CD4-positive, alpha-beta T cell treated with Interleukin-15 for 1 hour (primary cell): ENCODE data around the gene CRK.
A peak's percentile ranks its signal among the peaks of the same experiment; 100 is the strongest.
"Not testable (repeated sequence)": the region's sequence is repeated elsewhere in the genome, so short reads cannot be mapped to it uniquely, and the experiment has no call there.

Source experiments
- DNase-seq: peaks from one replicate; pipeline ENCODE4 v3.0.0-alpha.2; 2020

CRK gene

DNA sequence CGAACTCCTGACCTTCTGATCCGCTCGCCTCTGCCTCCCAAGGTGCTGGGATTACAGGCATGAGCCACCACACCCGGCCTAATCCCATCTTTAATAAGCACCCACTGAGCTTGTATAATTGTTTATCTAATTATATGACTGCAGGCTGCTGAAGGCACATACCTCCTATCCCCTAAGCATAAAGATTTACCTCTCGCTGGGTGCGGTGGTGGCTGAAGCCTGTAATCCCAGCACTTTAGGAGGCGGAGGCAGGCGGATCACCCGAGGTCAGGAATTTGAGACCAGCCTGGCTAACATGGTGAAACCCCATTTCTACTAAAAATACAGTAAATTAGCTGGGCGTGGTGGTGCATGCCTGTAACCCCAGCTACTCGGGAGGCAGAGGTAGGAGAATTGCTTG lies 35.9 kb downstream of the CRK start:
- DNase-seq = no peak

DNA sequence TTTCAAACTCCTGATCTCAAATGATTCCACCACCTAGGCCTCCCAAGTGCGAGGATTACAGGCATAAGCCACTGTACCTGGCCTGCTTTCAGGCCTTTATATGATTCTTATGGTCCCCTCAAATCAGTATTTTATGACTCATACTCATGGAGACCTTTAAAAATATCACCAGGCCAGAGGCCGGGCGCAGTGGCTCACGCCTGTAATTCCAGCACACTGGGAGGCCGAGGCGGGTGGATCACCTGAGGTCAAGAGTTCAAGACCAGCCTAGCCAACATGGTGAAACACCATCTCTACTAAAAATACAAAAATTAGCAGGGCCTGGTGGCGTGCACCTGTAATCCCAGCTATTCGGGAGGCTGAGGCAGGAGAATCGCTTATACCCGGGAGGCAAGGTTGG lies 37.6 kb downstream of the CRK start:
- not testable (repeated sequence) for DNase-seq

DNA sequence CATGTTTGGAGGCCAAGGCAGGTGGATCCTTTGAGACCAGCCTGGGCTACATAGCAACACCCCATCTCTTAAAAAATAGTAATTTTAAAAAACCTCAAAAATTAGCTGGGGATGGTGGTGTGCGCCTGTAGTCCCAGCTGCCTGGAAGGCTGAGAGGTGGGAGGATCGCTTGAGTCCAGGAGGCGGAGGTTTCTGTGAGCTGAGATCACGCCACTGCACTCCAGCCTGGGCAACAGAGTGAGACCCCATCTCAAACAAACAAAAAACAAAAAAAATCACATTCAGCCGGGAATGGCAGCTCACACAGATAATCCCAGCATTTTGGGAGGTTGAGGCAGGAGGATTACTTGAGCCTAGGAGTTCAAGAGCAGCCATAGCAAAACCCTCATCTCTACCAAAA lies 39.6 kb downstream of the CRK start:
- DNase-seq = no peak

DNA sequence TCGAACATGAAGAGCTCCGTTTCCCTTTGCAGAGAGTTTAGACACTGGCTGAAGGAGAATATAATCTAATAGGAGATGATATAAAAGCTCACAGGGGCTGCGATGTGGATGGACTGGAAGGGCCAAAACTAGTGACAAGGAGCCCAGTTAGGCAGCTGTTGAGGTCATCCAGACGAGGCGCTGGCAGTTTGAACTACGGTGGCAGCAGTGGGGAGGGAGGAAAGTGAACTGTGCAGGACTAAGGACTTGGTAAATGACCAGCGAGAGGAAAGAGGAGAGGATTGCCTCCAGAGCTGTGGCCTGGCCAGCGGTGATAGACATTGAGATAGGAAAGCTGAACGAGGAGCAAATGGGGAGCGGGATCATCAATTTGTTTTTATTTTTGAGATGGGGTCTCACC lies 41.4 kb downstream of the CRK start:
- no peak for DNase-seq

DNA sequence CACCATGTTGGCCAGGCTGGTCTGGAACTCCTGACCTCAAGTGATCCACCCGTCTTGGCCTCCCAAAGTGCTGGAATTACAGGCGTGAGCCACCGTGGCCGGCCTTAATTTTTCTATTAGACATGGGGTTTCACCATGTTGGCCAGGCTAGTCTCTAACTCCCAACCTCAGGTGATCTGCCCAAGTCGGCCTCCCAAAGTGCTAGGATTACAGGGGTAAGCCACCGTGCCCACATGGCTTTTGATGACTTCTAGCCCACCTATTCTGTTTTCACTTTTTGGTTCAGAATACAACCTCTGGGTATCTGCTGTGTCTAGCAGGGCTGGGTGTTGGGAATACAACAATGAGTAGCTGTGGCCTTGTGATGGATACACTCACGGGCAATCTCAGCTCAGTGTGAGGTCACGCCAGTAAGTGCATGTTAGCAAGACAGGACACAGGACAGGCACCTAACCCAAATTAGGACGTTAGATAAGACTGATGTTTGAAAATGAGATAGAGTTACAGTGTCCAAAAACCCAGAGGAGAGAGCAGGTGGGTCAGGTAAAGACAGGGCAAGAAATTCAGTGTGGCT lies 41.9 kb downstream of the CRK start:
- no peak for DNase-seq

DNA sequence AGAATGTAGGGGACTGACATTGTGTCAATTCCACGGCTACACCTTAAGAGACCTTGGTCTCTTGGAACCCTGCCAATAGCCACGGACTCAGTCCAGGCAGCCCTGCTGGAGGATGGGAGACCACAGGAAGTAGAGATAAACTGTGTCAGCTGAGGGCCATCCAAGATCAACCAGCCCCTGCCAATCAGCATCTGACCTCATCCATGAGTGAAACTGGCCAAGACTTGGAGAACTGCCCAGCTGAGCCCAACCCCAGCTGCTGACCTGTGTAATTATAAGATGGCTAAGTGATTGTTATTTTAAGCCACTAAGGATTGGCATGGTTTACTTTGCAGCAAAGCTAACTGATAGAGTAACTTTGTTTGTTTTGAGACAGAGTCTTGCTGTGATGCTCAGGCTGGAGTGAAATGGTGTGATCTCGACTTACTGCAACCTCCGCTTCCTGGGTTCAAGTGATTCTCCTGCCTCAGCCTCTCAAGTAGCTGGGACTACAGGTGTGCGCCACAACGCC lies 42.7 kb downstream of the CRK start:
- DNase-seq = no peak

DNA sequence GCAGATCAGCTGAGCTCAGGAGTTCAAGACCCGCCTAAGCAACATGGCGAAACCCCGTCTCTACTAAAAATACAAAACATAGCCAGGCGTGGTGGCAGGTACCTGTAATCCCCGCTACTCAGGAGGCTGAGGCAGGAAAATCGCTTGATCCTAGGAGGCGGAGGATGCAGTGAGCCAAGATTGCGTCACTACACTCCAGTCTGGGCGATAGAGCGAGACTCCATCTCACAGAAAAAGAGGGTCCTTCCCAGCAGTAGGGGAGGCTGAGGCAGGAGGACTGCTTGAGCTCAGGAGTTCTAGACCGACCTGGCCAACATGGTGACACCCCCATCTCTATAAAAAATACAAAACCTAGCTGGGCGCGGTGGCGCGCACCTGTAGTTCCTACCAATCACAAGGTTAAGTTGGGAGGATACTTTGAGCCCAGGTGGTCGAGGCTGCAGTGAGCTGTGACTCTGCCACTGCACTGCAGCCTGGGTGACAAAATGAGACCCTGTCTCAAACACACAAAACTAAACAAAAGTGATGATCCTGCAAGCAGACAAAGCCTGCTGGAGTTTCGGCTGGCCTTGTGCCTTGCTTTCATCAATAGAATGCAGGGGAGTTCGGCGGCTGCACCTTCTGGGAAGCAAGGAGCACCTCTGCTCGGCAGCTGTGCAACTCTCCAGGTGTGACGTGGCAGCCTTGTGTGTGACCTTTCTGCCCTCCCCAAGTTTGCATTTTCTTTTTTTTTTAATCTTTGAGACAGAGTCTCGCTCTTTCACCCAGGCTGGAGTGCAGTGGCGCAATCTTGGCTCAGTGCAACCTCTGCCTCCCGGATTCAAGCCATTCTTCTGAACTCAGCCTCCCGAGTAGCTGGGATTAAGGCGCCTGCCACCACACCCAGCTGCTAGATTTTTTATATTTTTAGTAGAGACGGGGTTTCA lies 43.6 kb downstream of the CRK start:
- DNase-seq = no peak

DNA sequence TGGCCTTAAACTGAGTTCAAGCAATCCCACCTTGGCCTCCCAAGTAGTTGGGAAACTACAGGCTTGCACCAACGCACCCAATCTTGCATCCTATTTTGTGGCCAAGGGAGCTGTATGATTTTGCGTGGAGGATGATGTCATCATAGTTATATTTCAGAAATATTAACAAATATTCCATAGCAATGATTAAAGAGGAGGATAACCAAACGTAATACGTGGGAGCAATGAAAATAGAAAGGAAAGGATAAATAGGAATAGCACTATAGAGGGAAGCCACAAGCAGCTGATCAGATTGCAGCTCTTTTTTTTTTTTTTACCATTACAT lies 53.8 kb downstream of the CRK start:
- no peak for DNase-seq

DNA sequence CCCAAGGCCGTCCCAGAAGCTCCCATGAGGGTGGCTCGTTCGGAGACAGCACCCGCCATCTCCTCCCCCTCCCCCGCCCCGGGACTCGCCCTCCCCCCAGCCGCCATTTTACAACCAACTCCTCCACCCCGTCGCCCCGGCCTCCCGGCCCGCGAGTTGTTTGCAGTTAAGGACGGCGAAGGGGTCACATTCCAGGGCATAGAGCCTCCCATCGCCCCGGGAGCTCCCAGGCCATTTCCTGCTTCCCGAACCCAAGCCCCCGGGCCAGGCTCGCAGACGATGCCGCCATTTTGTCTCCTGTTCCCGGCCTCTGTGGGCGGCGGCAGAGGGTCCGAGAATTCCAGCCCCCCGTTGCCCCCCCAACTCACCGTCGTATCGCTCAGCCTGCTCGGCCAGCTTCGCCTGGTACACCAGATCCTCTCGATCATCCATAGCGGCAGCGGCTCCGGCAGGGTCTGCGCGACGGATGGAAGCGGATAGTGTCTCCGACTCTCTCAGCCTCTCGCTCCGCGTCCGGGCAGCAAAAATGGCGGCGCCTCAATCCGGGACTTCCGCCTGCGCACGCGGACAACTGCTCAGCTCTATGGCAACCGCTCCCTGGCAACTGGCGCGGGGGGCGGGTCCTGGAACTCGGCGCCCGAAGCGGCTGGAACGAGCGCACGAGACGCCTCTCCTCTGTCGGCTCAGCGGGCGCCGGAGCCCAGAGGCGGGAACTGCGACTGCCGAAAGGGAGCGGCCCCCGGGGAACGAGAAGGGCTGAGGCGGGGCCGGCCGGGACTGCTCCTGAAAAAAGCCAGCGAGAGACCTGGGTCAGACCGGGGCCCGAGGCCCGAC lies 56.1 kb downstream of the CRK start, which contains the start of gene YWHAE:
Gene YWHAE, minus strand, starts transcription at position 544 of the 834 bp plus-strand sequence. Its CDS starts 112 bp downstream, at position 432.
- peak; percentile 93 for DNase-seq

DNA sequence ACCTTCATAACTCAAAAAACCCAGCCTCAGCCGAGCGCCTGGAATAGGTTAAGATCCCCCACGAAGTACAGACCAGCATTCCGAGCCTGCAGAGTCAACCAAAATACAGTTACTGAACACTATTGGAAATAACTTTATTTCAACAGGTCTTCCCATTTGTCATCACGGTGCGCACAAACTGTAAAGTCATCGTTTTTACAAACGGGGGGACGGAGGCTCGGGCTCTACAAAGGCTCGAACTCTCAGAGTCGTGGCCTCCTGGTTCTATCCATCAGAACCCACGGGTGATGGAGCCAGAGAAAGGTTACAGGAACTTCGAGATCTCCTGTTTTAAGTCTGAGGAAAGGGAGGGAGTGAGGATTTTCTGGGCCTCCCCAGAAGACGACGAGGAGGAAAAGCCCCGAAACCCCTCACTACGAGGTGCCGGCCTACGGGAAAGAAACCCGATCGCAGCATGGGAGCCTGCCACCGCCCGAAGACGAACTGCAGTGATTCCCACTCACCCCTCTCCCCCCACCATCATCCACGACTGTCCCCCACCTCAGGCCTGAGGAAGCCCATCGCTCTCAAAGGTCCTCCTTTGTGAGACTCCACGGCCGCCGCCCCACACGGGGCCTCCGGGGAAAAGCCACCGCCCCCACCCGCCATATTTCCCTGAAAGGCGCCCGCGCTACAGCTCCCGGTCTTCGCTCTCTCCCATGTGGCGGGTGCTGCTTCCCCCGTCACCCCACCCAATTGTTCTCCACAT lies 56.9 kb downstream of the CRK start:
- DNase-seq = peak; percentile 28

DNA sequence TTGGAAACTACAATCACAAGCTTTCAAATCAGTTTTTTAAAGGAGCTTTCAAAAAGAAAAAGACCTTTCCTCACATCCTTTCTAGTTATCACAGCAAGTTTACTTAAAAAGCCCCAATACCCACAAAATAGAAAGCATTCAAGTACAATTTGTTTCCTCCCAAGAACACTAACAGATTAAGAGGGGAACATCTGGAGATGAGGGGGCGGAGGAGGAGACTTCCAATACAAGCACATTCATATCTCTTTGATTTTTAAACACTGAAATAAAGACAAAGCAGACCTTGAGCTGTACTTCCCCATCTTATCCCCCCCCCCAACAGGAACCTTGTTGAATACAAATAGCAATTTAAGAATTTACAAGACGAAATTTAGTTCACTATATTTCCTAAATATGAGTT lies 58.0 kb downstream of the CRK start:
- DNase-seq = no peak

DNA sequence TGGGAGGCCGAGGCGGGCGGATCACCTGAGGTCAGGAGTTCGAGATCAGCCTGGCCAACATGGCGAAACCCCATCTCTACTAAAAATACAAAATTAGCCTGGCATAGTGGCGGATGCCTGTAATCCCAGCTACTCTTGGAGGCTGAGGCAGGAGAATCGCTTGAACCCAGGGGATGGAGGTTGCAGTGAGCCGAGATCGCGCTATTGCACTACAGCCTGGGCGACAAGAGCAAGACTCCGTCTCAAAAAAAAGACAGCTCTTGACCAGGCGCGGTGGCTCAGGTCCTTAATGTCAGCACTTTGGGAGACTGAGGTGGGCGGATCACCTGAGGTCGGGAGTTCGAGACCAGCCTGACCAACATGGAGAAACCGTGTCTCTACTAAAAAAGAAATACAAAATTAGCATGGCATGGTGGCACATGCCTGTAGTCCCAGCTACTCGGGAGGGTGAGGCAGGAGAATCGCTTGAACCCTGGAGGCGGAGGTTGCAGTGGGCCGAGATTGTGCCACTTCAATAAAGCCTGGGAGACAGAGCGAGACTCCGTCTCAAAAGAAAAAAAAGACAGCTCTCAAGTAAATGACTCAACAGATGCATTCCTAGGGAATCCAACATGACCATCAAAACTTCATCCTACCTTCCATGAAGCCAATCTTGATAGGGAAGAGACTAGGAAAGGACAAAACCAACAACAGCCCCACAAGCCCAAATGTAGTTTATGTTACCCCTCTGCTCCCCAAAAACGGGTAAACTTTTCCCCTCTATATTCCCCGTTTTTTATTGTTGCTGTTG lies 60.0 kb downstream of the CRK start:
- DNase-seq = not testable (repeated sequence)

DNA sequence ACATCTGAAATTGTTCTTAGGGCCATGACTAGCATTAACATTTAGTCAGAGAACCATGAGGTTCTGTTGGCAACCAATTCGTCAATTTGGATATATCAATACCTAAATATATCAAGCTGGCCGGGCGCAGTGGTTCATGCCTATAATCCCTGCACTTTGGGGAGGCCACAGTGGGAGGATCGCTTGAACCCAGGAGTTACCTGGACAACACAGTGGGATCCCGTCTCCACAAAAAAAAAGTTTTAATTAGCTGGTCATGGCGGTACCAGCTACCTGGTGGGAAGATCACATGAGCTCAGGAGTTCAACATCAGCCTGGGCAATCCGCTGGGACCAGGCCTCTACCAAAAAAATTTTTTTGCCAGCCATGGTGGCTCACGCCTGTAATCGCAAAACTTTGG lies 64.5 kb downstream of the CRK start:
- no peak for DNase-seq

DNA sequence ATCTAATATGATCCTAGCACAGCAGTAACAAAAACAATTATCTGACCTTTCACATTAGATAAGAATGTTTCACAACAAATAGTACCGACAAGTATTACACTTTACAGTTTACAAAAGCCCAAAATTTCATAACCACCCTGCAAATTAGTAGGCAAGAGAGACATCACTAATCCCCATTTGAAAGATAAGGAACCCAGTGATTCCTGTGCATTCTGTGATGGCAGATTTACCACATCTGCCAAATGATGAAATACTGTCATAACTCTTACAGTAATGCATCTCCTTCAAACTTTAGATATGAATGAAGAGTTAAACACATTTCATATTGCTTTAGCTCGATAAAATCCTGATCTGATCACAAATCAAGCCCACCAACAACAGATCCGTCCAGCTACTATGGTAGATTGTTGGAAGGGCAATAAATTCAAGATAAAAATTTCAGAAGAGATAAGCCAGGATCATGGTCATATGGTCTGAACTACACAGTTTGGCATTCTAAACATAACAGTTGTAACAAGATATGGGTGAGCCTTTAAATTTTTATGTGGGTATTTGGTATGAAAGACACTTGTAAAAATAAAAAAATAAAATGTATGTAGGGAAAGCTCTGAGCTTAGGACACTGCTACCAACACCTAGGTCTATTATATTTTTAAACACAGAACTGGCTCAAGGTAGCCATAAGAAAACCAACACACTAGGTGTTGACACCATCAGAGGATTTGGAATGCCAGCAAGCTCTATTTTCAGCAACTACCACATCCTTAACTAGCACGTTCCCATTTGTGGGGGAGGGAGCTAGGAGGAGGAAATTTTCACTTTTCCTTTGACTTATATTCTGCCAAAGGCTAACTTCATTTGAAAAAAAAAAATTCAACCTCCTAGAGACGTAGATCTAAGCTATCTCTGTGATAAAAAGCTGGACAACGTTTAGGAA lies 65.3 kb downstream of the CRK start:
- no peak for DNase-seq

DNA sequence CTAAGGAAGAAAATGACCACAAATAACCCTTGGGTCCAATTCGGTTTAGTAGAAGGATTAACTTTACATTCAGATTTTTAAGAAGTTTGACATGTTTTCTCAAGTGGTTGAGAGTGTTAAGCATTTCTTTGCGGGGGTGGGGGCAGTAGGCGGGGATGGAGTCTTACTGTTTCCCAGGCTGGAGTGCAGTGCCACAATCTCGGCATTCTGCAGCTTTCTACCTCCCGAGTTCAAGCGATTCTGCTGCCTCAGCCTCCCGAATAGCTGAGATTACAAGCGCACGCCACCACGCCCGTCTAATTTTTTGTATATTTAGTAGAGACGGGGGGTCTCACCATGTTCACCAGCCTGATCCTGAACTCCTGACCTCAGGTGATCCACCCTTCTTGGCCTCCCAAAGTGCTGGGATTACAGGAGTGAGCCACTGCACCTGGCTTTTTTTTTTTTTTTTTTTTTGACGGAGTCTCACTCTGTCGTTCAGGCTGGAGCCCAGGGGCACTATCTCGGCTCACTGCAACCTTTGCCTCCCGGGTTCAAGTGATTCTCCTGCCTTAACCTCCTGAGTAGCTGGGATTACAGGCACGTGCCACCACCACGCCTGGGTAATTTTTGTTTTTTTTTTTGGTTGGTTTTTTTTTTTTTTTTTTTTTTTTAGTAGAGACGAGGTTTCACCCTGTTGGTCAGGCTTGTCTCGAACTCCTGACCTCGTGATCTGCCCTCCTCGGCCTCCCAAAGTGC lies 68.4 kb downstream of the CRK start:
- not testable (repeated sequence) for DNase-seq

DNA sequence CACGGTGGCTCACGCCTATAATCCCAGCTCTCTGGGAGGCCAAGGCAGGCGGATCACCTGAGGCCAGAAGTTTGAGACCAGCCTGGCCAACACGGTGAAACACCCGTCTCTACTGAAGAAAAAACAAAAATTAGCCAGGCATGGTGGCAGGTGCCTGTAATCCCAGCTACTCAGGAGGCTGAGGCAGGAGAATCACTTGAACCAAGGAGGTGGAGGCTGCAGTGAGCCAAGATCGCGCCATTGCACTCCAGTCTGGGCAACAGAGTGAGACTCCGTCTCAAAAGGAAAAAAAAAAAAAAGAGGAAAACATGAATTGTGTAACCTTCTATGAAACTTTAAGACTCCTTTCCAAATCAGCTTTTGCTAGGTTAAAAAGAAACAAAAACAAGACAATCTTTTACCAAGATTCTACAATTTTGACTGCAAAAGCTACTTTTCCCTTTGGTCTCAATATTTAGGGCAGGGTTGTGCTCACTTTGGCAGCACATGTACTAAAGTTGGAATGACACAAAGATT lies 69.3 kb downstream of the CRK start:
- not testable (repeated sequence) for DNase-seq

DNA sequence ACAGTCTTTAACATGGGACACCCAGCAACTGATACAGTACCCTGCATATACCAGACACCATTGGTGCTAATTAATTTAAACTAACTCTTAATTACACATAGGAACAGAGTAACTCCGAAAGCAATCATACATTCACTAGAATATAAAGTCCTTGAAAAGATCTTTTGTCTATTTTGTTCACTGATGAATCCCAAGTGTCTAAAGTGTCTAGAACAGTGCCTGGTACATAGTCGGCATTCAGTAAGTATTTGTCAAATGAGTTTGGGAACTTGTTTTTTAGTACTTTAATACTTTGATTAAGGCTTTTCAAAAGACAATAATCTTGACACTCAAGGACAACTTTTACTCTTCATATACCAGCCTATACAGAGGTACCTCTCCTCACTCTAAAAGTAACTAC lies 69.8 kb downstream of the CRK start:
- no peak for DNase-seq

DNA sequence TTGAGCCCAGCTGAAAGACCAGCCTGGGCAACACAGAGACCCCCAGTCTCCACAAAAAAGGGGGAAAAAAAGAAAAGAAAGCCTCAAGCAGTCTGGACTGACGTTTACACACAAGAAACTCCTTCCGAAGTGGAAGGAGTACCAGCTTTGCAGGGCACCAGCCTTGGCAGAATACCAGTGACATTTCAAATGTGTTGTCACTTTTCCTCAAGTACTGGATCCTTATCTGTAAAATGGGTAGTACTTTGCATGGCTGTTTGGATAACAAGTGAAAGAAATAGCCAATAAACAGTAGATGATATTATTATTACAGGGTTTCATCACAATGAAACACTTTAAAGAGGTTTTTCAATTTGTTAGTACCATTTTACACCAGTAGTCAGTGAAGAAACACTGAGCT lies 70.2 kb downstream of the CRK start:
- no peak for DNase-seq

DNA sequence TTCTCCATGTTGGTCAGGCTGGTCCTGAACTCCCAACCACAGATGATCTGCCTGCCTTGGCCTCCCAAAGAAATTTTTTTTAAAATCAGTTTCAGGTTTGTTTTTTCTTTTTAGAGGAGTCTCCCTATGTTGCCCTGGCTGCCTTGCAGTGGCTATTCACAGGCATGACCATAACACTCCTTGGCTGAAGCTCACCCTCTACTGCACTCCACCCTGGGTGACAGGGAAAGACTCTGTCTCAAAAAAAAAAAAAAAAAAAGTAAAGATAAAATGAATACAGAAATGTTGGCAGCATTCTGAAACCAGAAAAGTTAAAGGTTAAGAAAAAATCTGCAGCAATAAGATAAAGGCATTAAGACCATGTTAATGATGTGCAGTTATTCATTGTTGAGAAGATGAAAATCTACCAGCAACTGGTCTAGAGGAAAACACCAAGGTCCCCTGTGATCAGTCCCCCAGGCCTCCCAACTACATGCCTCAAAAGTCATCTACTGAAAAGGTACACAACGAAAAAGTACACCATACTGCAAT lies 71.1 kb downstream of the CRK start:
- no peak for DNase-seq
